Left ventricle myocardium inferior (tissue), 1 donor: Measurements from ENCODE around the gene DGCR6. TPM values are rescaled to one million over a fixed set of nuclear protein-coding genes. Genes with fewer than 3 reads are reported as not detected.
"Not testable (repeated sequence)": the region's sequence is repeated elsewhere in the genome, so short reads cannot be mapped to it uniquely, and the experiment has no call there.

Experiments used
- DNase-seq: peaks from one replicate; pipeline ENCODE4 v3.0.0-alpha.2; 2020
- H3K27ac ChIP-seq: fragments of 200-600 bp; replicated peaks from 2 replicates; pipeline ENCODE4 v1.8.0; 2021
- H3K27me3 ChIP-seq: fragments of 200-600 bp; 2 replicates; pipeline ENCODE4 v1.8.0; 2021; ENCODE audit warnings: low read depth
- H3K36me3 ChIP-seq: fragments of 200-600 bp; 2 replicates; pipeline ENCODE4 v1.8.0; 2021
- H3K4me1 ChIP-seq: fragments of 200-600 bp; 2 replicates; pipeline ENCODE4 v1.8.0; 2021
- H3K4me3 ChIP-seq: fragments of 200-600 bp; 2 replicates; pipeline ENCODE4 v1.8.0; 2021; ENCODE audit warnings: mild to moderate bottlenecking, moderate library complexity
- H3K9me3 ChIP-seq: fragments of 200-600 bp; replicated peaks from 2 replicates; pipeline ENCODE4 v1.8.0; 2021
- CTCF ChIP-seq: fragments of 200-600 bp; IDR thresholded peaks from 2 replicates; pipeline ENCODE4 v1.8.0; 2021; ENCODE audit warnings: antibody characterized with exemption, mild to moderate bottlenecking, borderline replicate concordance
- intact Hi-C: fragments of 100-400 bp; cut with micrococcal nuclease; formaldehyde crosslinking; loops from one replicate; pipeline ENCODE4 v1.11.0; 2022
- total RNA-seq: library from RNA; stranded (reverse); fragmentation: NEBNext Ultra II Directional; extraction: Animal tissue kit (Norgen Biotek cat#: 25700); gene quantifications from one replicate; pipeline ENCODE4 v1.2.1, GENCODE V29; 2021
- donor health status: DM: no; HTN: yes; CAD: no; lungs with severe emphysema.

DGCR6 gene
- total RNA-seq, 1 donor from 2014 or later = 13.9 TPM

- H3K9me3 ChIP-seq = no peaks in the 10 kb centered on the region
- TF ChIP-seq CTCF = no peak
- H3K4me1 ChIP-seq = no peaks in the 10 kb centered on the region
- H3K27me3 ChIP-seq = no peaks in the 10 kb centered on the region
- no peak overlapping the region for H3K27ac ChIP-seq
- no peak for DNase-seq
- H3K36me3 ChIP-seq = no peaks in the 10 kb centered on the region
- intact Hi-C loops = no loop called here
- H3K4me3 ChIP-seq = no peak overlapping the region
Observed at GRCh38 chr22:18933914-18934313, 27.8 kb downstream of the DGCR6 start.

DNA sequence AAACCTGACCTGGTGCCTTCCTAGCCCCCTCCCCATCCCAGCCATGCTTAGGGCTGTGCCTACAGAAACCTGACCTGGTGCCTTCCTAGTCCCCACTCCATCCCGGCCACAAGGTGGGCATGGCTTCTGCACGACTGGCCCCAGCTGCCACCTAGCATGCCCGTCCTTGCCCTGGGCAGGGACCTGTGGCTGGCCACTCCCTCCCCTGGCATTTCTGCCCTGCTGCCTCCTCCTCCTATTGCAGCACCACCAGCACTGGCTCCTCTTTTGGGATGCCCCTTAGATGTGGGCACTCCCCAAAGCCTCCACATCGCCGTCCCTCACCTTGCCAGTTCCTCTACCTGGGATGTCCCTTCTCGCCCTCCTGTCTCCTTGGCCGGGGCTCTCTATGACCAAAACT is 28.6 kb downstream of the DGCR6 start:
- H3K36me3 ChIP-seq, intact Hi-C loops, H3K9me3 ChIP-seq, H3K4me1 ChIP-seq, DNase-seq, H3K4me3 ChIP-seq, H3K27me3 ChIP-seq, H3K27ac ChIP-seq: not testable (repeated sequence)

DNA sequence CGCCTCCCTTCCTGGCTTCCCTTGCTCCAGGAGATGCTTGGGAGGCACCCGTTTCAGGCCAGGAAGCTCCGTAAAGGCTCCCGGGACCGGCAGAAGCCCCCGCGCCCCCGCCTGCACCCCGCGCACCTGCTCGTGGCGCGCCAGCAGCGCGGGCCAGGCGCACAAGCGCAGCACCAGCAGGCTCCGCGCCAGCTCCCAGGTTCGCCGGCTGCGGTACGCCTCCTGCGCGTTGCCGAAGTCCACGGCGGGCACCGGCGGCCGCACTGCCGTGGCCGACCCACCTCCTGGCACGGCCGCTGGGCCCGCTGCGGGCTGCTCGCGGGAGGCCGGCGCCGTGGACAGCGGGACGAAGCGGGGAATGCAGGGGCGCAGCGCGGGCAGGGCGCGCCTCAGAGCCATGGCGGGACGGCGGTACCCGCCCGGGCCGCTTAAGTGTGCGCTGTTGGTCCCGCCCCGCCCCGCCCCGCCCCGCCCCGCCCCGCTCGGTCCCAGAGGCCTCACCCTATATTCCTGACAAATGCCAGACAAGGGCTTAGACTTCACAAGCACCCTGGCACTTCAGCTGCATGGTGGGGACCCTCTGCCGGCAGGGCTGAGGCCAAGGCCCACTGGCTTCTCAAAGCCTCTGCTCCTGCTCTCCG is 29.9 kb downstream of the DGCR6 start, which contains the start of gene PRODH:
Gene PRODH (minus strand): TSS at position 405 of the 641 bp plus-strand sequence. CDS start 6 bp downstream, at position 399.
- H3K36me3 ChIP-seq = no peaks in the 10 kb centered on the region
- no peak for DNase-seq
- H3K27me3 ChIP-seq = no peaks in the 10 kb centered on the region
- H3K4me3 ChIP-seq = no peak within 1 kb of the TSS
- no peaks in the 10 kb centered on the region for H3K4me1 ChIP-seq
- no peak within 1 kb of the TSS for H3K27ac ChIP-seq
- intact Hi-C loops = no loop called here
- H3K9me3 ChIP-seq = no peaks in the 10 kb centered on the region
- TF ChIP-seq CTCF = no peak

DNA sequence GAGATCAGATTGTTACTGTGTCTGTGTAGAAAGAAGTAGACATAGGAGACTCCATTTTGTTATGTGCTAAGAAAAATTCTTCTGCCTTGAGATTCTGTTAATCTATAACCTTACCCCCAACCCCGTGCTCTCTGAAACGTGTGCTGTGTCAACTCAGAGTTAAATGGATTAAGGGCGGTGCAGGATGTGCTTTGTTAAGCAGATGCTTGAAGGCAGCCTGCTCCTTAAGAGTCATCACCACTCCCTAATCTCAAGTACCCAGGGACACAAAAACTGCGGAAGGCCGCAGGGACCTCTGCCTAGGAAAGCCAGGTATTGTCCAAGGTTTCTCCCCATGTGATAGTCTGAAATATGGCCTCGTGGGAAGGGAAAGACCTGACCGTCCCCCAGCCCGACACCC is 32.6 kb downstream of the DGCR6 start:
- H3K9me3 ChIP-seq, H3K27ac ChIP-seq, H3K4me3 ChIP-seq, H3K4me1 ChIP-seq, DNase-seq, H3K27me3 ChIP-seq, H3K36me3 ChIP-seq, intact Hi-C loops: not testable (repeated sequence)

- H3K4me1 ChIP-seq, DNase-seq, H3K36me3 ChIP-seq, H3K9me3 ChIP-seq, intact Hi-C loops, H3K4me3 ChIP-seq, H3K27ac ChIP-seq: not testable (repeated sequence)
- peaks cover 36% of the 10 kb centered on the region for H3K27me3 ChIP-seq
Observed at GRCh38 chr22:18947105-18947504, 41.0 kb downstream of the DGCR6 start.

GRCh38 chr22:18947905-18948304 is 41.8 kb downstream of the DGCR6 start:
- no peak overlapping the region for H3K4me3 ChIP-seq
- no peak for DNase-seq
- intact Hi-C loops = no loop called here
- H3K27ac ChIP-seq = no peak overlapping the region
- H3K9me3 ChIP-seq = no peaks in the 10 kb centered on the region
- H3K4me1 ChIP-seq = no peaks in the 10 kb centered on the region
- TF ChIP-seq CTCF = no peak
- peaks cover 38% of the 10 kb centered on the region for H3K27me3 ChIP-seq
- H3K36me3 ChIP-seq = no peaks in the 10 kb centered on the region

DNA sequence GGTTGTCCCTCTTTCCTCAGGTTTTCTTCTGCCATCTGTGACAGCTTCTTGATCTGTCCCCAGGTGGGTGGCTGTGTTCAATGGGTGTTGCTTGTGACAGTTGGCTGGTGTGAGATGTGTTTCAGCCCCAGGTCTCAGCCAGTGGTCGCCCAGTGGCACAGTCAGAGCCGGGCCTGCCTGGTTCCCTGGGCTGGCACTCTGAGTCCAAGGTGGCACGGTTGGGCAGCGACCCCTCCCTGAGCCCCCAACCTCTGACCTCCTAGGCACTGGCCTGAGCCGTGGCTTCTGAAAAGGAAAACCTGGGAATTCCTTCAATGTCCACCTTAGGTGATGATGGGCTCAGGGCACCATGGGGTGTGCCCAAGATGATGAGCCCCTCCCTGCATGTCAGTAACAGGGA is 44.0 kb downstream of the DGCR6 start:
- DNase-seq = no peak
- no peak for TF ChIP-seq CTCF
- Histone ChIP-seq H3K27ac (no peak overlapping the region), H3K4me1 (no peaks in the 10 kb centered on the region), H3K27me3 (peaks cover 42% of the 10 kb centered on the region), H3K9me3 (no peaks in the 10 kb centered on the region), H3K36me3 (no peaks in the 10 kb centered on the region), H3K4me3 (no peak overlapping the region)
- intact Hi-C loops = no loop called here
